ENCODE results near the gene ALG13.
A peak's percentile ranks its signal among the peaks of the same experiment; 100 is the strongest.
"Not testable (repeated sequence)": the region's sequence is repeated elsewhere in the genome, so short reads cannot be mapped to it uniquely, and the experiment has no call there.

The ALG13 gene

GRCh38 chrX:111680988-111681779 lies at the start of gene ALG13:
ALG13 (plus strand) TSS chrX:111681170; CDS start chrX:111681219, 49 bp downstream.
- peak; percentile 64 to 76 for DNase-seq (ENCODE audit: low read depth in 1 of 2, low spot score in 1 of 2)

- DNase-seq (ENCODE audit: low read depth in 1 of 2, low spot score in 1 of 2) = no peak
These were observed 45.9 kb upstream of the ALG13 start for GRCh38 chrX:111634823-111635729.

DNA sequence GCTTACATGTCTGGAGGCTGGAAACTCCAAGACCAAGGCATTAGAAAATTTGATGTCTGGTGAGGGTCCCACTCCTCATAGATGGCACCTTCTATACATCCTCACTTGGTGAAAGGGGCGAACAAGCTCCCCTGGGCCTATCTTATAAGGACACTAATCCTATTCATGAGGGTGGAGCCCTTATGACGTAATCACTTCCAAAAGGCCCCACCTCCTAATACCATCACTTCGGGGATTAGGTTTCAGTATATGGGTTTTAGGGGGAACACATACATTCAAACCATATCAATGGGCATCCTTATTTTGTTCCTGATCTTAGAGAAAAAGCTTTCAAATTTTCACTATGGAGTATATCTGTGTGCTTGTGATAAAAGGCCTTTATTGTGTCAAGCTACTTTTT lies 39.0 kb upstream of the ALG13 start:
- DNase-seq (ENCODE audit: low read depth in 1 of 2, low spot score in 1 of 2) = no peak

DNA sequence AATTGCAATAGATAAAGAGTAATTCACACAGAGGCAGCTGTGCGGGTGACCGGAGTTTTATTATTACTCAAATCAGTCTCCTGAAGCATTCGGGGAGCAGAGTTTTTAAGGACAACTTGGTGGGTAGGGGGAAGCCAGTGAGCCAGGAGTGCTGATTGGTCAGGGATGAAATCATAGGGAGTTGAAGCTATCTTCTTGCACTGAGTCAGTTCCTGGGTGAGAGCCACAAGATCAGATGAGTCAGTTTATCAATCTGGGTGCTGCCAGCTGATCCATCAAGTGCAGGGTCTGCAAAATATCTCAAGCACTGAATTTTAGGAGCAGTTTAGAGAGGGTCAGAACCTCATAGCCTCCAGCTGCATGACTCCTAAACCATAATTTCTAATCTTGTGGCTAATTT lies 35.8 kb upstream of the ALG13 start:
- DNase-seq (ENCODE audit: low read depth in 1 of 2, low spot score in 1 of 2) = not testable (repeated sequence)

GRCh38 chrX:111645607-111646006 lies 35.4 kb upstream of the ALG13 start:
- no peak for DNase-seq (ENCODE audit: low read depth in 1 of 2, low spot score in 1 of 2)

GRCh38 chrX:111646515-111646914 lies 34.5 kb upstream of the ALG13 start:
- no peak for DNase-seq (ENCODE audit: low read depth in 1 of 2, low spot score in 1 of 2)

GRCh38 chrX:111648802-111649201 lies 32.2 kb upstream of the ALG13 start:
- DNase-seq (ENCODE audit: low read depth in 1 of 2, low spot score in 1 of 2) = no peak

GRCh38 chrX:111649638-111650037 lies 31.3 kb upstream of the ALG13 start:
- no peak for DNase-seq (ENCODE audit: low read depth in 1 of 2, low spot score in 1 of 2)

GRCh38 chrX:111650845-111651244 lies 30.1 kb upstream of the ALG13 start:
- no peak for DNase-seq (ENCODE audit: low read depth in 1 of 2, low spot score in 1 of 2)

DNA sequence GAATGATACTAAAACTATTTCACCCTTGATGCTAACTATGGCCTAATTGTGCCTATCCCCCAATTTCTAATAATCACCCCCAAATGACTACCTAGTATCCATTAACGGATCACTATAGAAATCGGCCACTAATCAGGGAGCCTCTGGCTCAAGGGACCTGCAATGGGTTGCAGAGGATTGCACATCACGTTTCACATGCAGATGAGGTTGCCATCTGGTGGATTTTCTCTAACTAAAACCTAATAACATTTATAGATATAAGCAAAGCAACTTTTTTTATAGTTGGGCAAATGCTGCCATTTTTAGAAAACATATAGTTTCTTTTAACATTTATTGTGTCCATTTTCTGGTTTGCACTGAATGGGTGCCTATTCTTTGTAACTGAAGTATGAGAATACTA lies 28.3 kb upstream of the ALG13 start:
- DNase-seq (ENCODE audit: low read depth in 1 of 2, low spot score in 1 of 2) = no peak

- no peak for DNase-seq (ENCODE audit: low read depth in 1 of 2, low spot score in 1 of 2)
These were observed 19.7 kb upstream of the ALG13 start for GRCh38 chrX:111661241-111661640.

GRCh38 chrX:111662292-111662691 lies 18.7 kb upstream of the ALG13 start:
- no peak for DNase-seq (ENCODE audit: low read depth in 1 of 2, low spot score in 1 of 2)

DNA sequence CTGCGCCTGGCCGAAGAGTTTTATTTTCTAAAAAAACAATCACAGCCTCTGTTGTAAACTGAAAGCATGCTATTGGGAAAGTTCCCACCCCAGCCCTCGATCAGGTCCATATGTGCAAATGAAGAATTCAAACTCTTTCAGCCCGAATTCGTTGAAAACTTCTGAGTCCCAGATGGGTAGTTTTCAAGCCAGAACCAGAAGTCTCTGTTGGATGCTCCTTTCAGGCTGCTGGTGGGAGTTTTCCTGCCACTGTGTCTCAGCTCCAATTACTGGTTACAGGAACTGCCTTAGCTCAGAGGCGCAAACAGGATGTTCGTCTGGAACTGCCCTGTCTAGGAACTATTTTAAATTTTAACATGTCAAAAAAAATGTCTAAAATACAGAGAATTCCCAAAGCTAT lies 9.3 kb upstream of the ALG13 start:
- DNase-seq (ENCODE audit: low read depth in 1 of 2, low spot score in 1 of 2) = no peak

DNA sequence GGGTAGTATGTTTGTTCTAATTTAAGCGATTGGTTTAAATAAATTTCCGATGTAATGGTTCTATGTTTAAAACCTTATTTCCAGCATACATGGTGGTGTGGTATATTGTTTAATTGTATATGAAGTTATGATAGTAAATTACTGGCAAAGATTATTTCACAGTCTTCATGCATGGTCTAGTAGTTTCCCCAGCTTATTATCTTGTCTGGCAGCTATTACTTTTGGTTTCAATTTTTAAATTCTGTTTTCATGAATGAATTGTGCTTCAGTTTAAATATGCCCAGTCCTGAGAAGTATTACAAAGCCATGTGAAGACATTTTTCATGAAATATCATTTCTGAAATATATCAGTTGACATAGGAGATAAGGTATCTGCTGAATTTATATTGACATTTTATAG lies 6.3 kb downstream of the ALG13 start:
- DNase-seq (ENCODE audit: low read depth in 1 of 2, low spot score in 1 of 2) = no peak

- no peak for DNase-seq (ENCODE audit: low read depth in 1 of 2, low spot score in 1 of 2)
These were observed 14.4 kb downstream of the ALG13 start for GRCh38 chrX:111695297-111695880.

DNA sequence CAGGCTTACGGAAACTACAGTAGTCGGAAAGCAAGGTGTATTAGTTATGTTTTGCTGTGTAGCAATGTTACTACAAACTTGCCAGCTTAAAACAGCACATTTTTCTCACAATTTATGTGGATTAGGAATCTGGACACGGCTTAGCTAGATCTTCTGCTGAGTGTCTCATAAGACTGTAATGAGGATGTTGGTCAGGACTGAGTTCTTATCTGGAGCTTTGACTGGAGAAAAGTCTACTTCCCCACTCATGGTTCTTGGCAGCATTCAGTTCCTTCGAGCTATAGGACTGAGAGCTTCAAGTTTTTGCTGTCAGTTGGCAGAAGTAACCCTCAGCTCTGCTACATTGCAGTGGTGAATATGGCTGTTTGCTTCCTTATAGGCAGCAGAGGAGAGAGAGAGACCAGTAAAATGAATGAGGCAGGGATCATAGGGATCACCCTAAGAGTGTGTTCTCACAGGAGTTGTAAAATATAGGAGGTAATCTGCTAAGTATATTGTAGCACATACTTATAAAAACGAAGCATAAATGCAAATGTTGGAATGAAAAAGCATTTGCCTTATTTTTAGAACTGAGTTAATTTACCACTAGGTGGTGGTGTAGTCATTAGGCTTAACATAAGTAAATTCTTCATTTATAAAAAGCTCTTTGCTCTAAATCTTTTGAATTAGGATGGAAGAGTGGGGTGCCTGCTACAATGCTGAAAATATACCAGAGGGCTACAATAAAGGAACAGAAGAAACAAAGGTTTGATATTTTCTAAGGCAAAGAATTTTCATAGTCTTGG lies 38.6 kb downstream of the ALG13 start:
- no peak for DNase-seq (ENCODE audit: low read depth in 1 of 2, low spot score in 1 of 2)

DNA sequence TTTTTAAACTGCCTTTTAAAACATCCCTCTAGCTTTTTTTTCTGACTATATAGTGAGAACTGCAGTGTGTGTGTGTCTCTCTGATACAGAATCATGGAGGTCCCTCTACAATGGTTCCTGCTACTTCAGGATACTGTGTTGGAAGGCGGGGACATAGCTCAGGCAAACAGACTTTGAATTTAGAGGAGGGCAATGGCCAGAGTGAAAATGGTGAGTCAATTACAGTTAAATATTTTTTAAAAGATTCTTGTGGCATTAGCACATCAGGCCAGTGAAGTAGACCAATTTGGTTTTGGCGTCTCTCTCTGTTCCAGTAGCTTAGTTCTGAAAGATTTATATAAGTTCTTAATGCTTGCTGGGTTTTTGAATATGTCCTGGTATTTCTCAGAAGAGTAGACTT lies 47.1 kb downstream of the ALG13 start:
- DNase-seq (ENCODE audit: low read depth in 1 of 2, low spot score in 1 of 2) = no peak

DNA sequence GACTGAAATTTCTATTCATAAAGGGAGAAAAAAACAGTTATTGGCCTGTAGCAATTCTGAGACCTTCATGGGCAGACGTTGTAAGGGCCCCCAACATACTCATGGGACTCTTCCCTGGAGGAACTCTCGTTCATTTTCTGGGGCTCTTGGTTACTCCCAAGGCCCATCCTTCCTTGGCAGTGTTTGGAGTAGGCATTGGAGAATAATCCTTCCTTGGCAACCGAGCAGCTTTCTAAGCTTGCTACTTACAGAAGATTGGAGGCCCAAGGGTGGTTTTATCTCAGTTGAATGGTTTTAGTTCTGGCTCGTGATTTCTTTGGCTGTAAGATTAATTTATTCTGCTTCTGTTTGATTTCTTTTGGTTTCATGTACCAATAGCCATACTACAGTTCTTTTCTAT lies 50.4 kb downstream of the ALG13 start:
- no peak for DNase-seq (ENCODE audit: low read depth in 1 of 2, low spot score in 1 of 2)

- no peak for DNase-seq (ENCODE audit: low read depth in 1 of 2, low spot score in 1 of 2)
These were observed 55.6 kb downstream of the ALG13 start for GRCh38 chrX:111736571-111736970.

GRCh38 chrX:111742018-111742417 lies 61.0 kb downstream of the ALG13 start:
- no peak for DNase-seq (ENCODE audit: low read depth in 1 of 2, low spot score in 1 of 2)

GRCh38 chrX:111743316-111743715 lies 62.3 kb downstream of the ALG13 start:
- no peak for DNase-seq (ENCODE audit: low read depth in 1 of 2, low spot score in 1 of 2)

Measured in stimulated activated CD4-positive, alpha-beta T cell treated with anti-CD3 and anti-CD28 coated beads, Interleukin-15, amount 100 ng/mL, for 1 hour (primary cell).